T-cell (primary cell): ENCODE data around the gene DNTTIP2. TPM values are rescaled to one million over a fixed set of nuclear protein-coding genes. Genes with fewer than 3 reads are reported as not detected.

Experiments used
- ATAC-seq, 4 experiments: fragments of 200-7000 bp in 3 of 4; fragments of 150-1000 bp in 1 of 4; cut with Tn5 transposase; replicated peaks in 1 of 4; 1 replicate in 3 of 4; 2 replicates in 1 of 4; pipeline ENCODE4 v1.10.0; 2021; ENCODE audit warnings: moderate library complexity in 3 of 4, mild to moderate bottlenecking in 2 of 4, moderate number of reproducible peaks in 1 of 4
- CTCF ChIA-PET, 2 donors: fragments of 300-600 bp; sonication (Branson Sonifier 250); formaldehyde crosslinking; loops; one replicate each; lab custom pipeline; 2022; ENCODE audit warnings: antibody characterized with exemption in 2 of 2; lab: Charles Lee
- POLR2A ChIA-PET, 2 donors: fragments of 300-600 bp; sonication (Branson Sonifier 250); formaldehyde crosslinking; loops; one replicate each; lab custom pipeline; 2022; ENCODE audit warnings: antibody characterized with exemption in 2 of 2; lab: Charles Lee
- DNase-seq, 35 experiments: peaks; one replicate each; pipeline versions ENCODE4 v3.0.0 to v3.0.0-alpha.2; 2013 to 2023
- H3K27ac ChIP-seq: one replicate; pipeline ENCODE4 v1.5.1; 2013; ENCODE audit warnings: low read length
- H3K27me3 ChIP-seq, 2 experiments: replicated peaks in 1 of 2; 1 replicate in 1 of 2; 2 replicates in 1 of 2; pipeline versions ENCODE4 v1.6.1 to v1.7.0; 2013; ENCODE audit warnings: low read length in 1 of 2, mixed read lengths in 1 of 2; ENCODE audit not compliant: control insufficient read depth in 2 of 2, insufficient read depth in 2 of 2; ENCODE audit errors: extremely low read depth in 1 of 2
- H3K36me3 ChIP-seq, 2 donors: 1 replicate in 1 of 2; 2 replicates in 1 of 2; pipeline versions ENCODE4 v1.6.1 to v1.7.0; 2013; ENCODE audit warnings: low read length in 1 of 2; ENCODE audit not compliant: control insufficient read depth in 2 of 2, insufficient read depth in 1 of 2; ENCODE audit errors: extremely low read depth in 1 of 2
- H3K4me1 ChIP-seq, 2 experiments: 1 replicate in 1 of 2; 2 replicates in 1 of 2; pipeline versions ENCODE4 v1.6.1 to v1.7.0; 2013; ENCODE audit warnings: low read length in 2 of 2, mixed read lengths in 1 of 2; ENCODE audit not compliant: insufficient read depth in 2 of 2, control insufficient read depth in 1 of 2; ENCODE audit errors: extremely low read depth in 1 of 2
- H3K4me3 ChIP-seq, 2 donors: 1 replicate in 1 of 2; 2 replicates in 1 of 2; pipeline versions ENCODE4 v1.5.1 to v1.7.0; 2013; ENCODE audit warnings: mild to moderate bottlenecking in 2 of 2, low read length in 1 of 2, moderate library complexity in 1 of 2; ENCODE audit not compliant: control insufficient read depth in 1 of 2; ENCODE audit errors: extremely low read depth in 1 of 2
- H3K9me3 ChIP-seq: 2 replicates; pipeline ENCODE4 v1.7.0; 2013
- H3K27ac Mint-ChIP-seq, 2 donors: one replicate each; pipeline ENCODE4 v1.8.0; 2020 to 2021; ENCODE audit warnings: mild to moderate bottlenecking in 2 of 2, mixed read lengths in 2 of 2
- H3K27me3 Mint-ChIP-seq, 2 donors: one replicate each; pipeline ENCODE4 v1.8.0; 2021 to 2022; ENCODE audit warnings: mixed read lengths in 2 of 2
- H3K36me3 Mint-ChIP-seq: one replicate; pipeline ENCODE4 v1.8.0; 2021; ENCODE audit warnings: mixed read lengths
- H3K4me1 Mint-ChIP-seq, 3 donors: one replicate each; pipeline ENCODE4 v1.8.0; 2020 to 2022; ENCODE audit warnings: mixed read lengths in 3 of 3, mild to moderate bottlenecking in 1 of 3
- H3K4me3 Mint-ChIP-seq, 3 donors: one replicate each; pipeline ENCODE4 v1.8.0; 2020 to 2022; ENCODE audit warnings: mild to moderate bottlenecking in 3 of 3, mixed read lengths in 3 of 3, moderate library complexity in 3 of 3
- H3K9me3 Mint-ChIP-seq, 3 donors: one replicate each; pipeline ENCODE4 v1.8.0; 2020 to 2022; ENCODE audit warnings: mixed read lengths in 3 of 3
- WGBS: methylation state at CpG from one replicate; pipeline ENCODE4 v1.1.5; 2013; ENCODE audit warnings: missing lambda C conversion rate; ENCODE audit not compliant: insufficient coverage; 5-methylcytosine and 5-hydroxymethylcytosine counted together
- total RNA-seq, 35 experiments: library from RNA in 6 of 35; stranded (reverse) in 6 of 35; fragments of 120-200 nt in 1 of 35; gene quantifications; one replicate each; pipeline versions ENCODE4 v1.2.1 to v1.2.4 and lab custom pipeline; 2013 to 2026

DNTTIP2 gene
- total RNA-seq, 5 donors from 2014 or later (not counting 1 experiment from before 2014, with no cell fraction given), result 60.4 to 90.7 (median 69.8) TPM

DNA sequence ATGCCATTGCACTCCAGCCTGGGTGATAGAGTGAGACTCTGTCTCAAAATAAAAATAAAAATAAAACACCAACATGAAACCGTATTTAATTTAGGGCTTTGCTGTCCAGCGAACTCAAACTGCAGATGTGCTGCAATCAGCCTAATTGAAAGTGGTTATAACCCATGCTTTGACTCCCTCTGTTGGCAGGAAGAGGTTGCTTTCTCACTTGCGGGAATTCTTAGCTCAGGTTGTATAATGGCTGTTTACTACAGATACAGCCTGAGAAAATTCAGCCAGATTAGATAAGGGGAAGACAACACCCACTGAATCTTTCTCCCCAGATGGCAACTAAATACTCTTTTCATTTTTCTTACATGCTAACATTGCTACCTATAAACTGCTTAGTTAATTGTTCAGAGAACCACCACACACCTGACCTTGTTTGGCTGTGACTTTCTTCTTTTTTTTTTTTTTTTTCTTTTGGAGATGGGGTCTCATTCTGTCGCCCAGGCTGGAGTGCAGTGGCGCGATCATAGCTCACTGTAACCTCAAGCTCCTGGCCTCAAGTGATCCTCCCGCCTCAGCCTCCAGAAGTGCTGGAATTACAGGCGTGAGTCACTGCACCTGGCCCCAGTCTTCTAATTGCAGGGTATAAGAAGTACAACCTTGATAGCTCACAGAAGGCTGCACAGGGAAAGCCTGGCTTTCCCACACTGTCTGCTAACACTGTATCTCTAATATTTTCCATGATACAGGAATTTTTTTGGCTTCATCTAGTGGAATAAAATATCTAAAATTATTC lies 34.6 kb downstream of the DNTTIP2 start:
- peak in 29 of 35 experiments; percentile 1 to 80 (median 30) for DNase-seq
- peaks cover 27 to 34% (median 30%) of the 10 kb centered on the region in 3 donors for H3K4me1 Mint-ChIP-seq
- no peaks in the 10 kb centered on the region for H3K9me3 ChIP-seq
- no peak overlapping the region for H3K4me3 ChIP-seq
- H3K27ac Mint-ChIP-seq, result peak overlapping the region; percentile 69 to 73
- peaks cover 6 to 27% of the 10 kb centered on the region in 2 experiments for H3K4me1 ChIP-seq
- H3K27ac ChIP-seq, result no peak overlapping the region
- WGBS, result 69% methylated on average over 4 of the region's 8 CpGs
- ChIA-PET CTCF (interaction anchor here (0.6 to 5.2 kb wide), 34 partner anchors 23 to 1390 kb away, joined by 3 to 87 read pairs (median 4); partner anchors contain the start of genes DNTTIP2 (in 1 of the 2), GCLM (in 1 of the 2), MTF2 (in 1 of the 2) and RWDD3 (in 1 of the 2)), POLR2A (interaction anchor here in 1 of 2 donors (0.6 kb wide), 1 partner anchor 550 kb away, joined by 6 read pairs; no protein-coding TSS in a partner anchor)
- H3K9me3 Mint-ChIP-seq, result no peaks in the 10 kb centered on the region
- no peak for ATAC-seq
- no peaks in the 10 kb centered on the region for H3K27me3 ChIP-seq
- peak overlapping the region in 1 of 3 donors; percentile 17 for H3K4me3 Mint-ChIP-seq
- H3K36me3 ChIP-seq, result no peaks in the 10 kb centered on the region
- H3K36me3 Mint-ChIP-seq, result peaks cover 8% of the 10 kb centered on the region
- peaks cover 0 to 5% of the 10 kb centered on the region in 2 donors for H3K27me3 Mint-ChIP-seq

DNA sequence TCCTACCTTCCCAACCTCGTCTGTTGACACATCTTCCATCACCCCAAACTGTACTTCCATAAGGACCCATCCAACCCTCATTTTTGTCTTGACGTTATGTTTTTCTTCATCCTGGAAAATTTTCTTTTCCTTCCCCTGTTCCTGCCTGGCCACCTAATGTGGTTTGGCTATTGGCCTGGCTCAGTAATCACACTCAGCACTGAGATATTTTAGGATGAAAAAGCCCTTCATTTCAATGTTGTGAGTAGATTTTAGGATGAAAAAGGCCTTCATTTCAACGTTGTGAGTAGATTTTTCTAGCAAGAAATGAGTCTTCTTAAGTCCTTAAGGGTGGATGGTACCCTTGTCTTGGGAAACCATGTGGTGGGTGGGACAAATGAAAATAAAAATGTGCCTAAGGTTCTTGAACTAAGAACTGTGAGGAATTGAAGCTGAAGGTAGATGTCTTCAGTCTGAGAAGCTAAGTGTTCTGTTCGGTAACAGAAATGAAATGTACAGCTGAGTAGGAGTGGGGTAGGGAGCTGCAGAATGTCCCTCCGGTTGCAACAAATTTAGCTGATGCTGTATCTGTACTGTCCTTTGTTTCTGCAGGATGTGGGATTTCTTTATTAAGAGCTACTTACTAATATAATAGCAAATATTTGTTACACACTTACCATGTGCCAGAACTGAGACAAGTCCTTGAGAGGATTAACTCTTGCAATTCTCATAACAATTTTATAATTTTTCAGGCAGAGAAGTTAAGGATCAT lies 36.1 kb downstream of the DNTTIP2 start:
- CTCF ChIA-PET, result interaction anchor here (0.7 to 5.2 kb wide), 10 partner anchors 29 to 538 kb away, joined by 3 to 87 read pairs (median 5); no protein-coding TSS in a partner anchor
- H3K36me3 Mint-ChIP-seq, result peaks cover 8% of the 10 kb centered on the region
- peaks cover 0 to 5% of the 10 kb centered on the region in 2 donors for H3K27me3 Mint-ChIP-seq
- no peaks in the 10 kb centered on the region for H3K9me3 Mint-ChIP-seq
- Histone ChIP-seq H3K4me3 (no peak overlapping the region), H3K4me1 (peaks cover 4 to 25% of the 10 kb centered on the region in 2 experiments), H3K9me3 (no peaks in the 10 kb centered on the region), H3K36me3 (no peaks in the 10 kb centered on the region), H3K27ac (no peak overlapping the region), H3K27me3 (no peaks in the 10 kb centered on the region)
- peaks cover 19 to 26% (median 26%) of the 10 kb centered on the region in 3 donors for H3K4me1 Mint-ChIP-seq
- no peak overlapping the region for H3K4me3 Mint-ChIP-seq
- no peak overlapping the region for H3K27ac Mint-ChIP-seq
- ATAC-seq (no peak), DNase-seq (no peak)
- WGBS, result 96% methylated on average over 3 of the region's 5 CpGs
- POLR2A ChIA-PET, result interaction anchor here (0.5 to 0.6 kb wide), 2 partner anchors 182 to 742 kb away, joined by 3 to 4 read pairs; no protein-coding TSS in a partner anchor

DNA sequence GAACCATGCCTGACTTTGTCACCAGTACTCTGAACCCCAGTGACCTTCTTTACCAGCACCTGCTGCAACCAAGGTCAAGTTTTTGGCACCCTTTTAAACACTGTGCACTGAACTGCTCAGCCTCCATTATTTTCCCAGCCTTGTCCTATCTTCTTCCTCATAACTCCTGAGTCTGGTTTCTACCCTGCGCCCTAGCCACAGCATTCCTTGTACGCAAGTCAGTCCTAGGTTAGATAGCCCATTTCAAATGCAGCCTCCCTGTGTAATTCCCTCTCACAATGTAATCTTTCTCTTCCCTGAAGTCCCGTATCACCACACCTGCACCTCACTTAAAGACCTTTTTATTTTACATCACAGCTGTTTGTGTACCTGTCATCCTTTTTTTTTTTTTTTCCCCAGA lies 37.2 kb downstream of the DNTTIP2 start:
- H3K36me3 ChIP-seq, result no peaks in the 10 kb centered on the region
- DNase-seq, result no peak
- H3K4me1 ChIP-seq, result peaks cover 4 to 21% of the 10 kb centered on the region in 2 experiments
- no peak for ATAC-seq
- no peak overlapping the region for H3K27ac Mint-ChIP-seq
- H3K4me1 Mint-ChIP-seq, result peaks cover 18 to 19% (median 18%) of the 10 kb centered on the region in 3 donors
- peaks cover 4% of the 10 kb centered on the region for H3K36me3 Mint-ChIP-seq
- H3K9me3 Mint-ChIP-seq, result no peaks in the 10 kb centered on the region
- H3K9me3 ChIP-seq, result no peaks in the 10 kb centered on the region
- no peaks in the 10 kb centered on the region for H3K27me3 Mint-ChIP-seq
- H3K4me3 Mint-ChIP-seq, result no peak overlapping the region
- CTCF ChIA-PET, result interaction anchor here (0.6 to 5.2 kb wide), 4 partner anchors 25 to 484 kb away, joined by 3 to 33 read pairs (median 6); no protein-coding TSS in a partner anchor
- no peaks in the 10 kb centered on the region for H3K27me3 ChIP-seq
- no peak overlapping the region for H3K27ac ChIP-seq
- no peak overlapping the region for H3K4me3 ChIP-seq
- POLR2A ChIA-PET, result no interaction called here
- WGBS, result 91% methylated on average over 3 of the region's 3 CpGs

DNA sequence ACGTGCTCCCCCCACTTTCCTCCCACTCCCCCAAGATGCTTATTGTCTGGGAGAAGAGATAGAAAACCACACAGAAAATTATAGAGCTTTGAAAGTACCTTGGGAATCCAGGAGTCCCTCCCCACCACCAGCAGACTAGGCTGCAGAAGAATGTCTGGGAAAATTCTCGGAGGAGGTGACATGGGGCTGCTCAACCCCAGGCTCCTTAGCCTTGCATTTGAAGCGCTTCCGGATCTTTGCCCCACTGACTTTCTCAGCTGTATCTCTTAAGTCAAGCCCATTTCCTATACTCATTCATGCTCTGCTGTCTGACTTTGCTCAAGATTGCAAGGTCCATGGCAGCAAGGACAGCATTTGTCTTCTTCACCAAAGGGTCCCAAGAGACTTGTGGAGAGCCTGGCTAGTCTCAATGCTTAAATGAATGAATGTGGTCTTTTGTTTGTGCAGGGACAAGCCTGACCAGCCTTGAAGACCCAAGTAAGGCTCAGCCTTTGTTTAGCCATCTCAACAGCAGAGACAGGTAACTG lies 38.0 kb downstream of the DNTTIP2 start:
- POLR2A ChIA-PET, result no interaction called here
- DNase-seq (no peak), ATAC-seq (no peak)
- H3K4me3 Mint-ChIP-seq, result no peak overlapping the region
- no peak overlapping the region for H3K4me3 ChIP-seq
- H3K4me1 Mint-ChIP-seq, result peaks cover 16 to 18% (median 17%) of the 10 kb centered on the region in 3 donors
- H3K27me3 ChIP-seq, result no peaks in the 10 kb centered on the region
- no peaks in the 10 kb centered on the region for H3K36me3 ChIP-seq
- no peaks in the 10 kb centered on the region for H3K9me3 Mint-ChIP-seq
- no peak overlapping the region for H3K27ac ChIP-seq
- CTCF ChIA-PET, result interaction anchor here in 1 of 2 donors (0.9 to 1.6 kb wide), 2 partner anchors 212 to 622 kb away, joined by 3 to 5 read pairs; no protein-coding TSS in a partner anchor
- peaks cover 4% of the 10 kb centered on the region for H3K36me3 Mint-ChIP-seq
- 100% methylated on average over 2 of the region's 4 CpGs for WGBS
- no peaks in the 10 kb centered on the region for H3K27me3 Mint-ChIP-seq
- peaks cover 4 to 19% of the 10 kb centered on the region in 2 experiments for H3K4me1 ChIP-seq
- no peaks in the 10 kb centered on the region for H3K9me3 ChIP-seq
- H3K27ac Mint-ChIP-seq, result no peak overlapping the region

DNA sequence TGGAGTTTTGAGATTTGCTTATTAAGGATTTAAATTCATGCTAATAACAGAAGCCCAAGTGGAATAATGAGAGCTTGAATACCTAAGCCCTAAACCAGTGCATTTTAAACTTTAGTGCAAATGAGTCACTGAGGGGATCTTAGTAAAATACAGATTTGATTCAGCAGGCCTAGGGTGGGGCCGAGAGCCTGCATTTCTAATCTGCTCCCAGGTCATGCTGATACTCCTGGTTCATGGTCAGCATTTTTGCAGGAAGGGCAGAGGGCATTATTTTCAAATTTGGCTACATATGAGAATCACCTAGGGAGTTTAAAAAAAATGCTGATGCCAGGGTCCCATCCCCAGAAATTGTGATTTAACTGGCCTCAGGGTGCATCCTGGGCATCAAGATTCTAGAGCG lies 39.3 kb downstream of the DNTTIP2 start:
- WGBS, result 71% methylated on average over 2 of the region's 2 CpGs
- Histone ChIP-seq H3K9me3 (no peaks in the 10 kb centered on the region), H3K4me1 (peaks cover 0 to 8% of the 10 kb centered on the region in 2 experiments), H3K36me3 (no peaks in the 10 kb centered on the region), H3K4me3 (no peak overlapping the region), H3K27ac (no peak overlapping the region), H3K27me3 (no peaks in the 10 kb centered on the region)
- DNase-seq, result no peak
- peaks cover 4% of the 10 kb centered on the region for H3K36me3 Mint-ChIP-seq
- H3K27ac Mint-ChIP-seq, result no peak overlapping the region
- no peak overlapping the region for H3K4me3 Mint-ChIP-seq
- peaks cover 0 to 2% (median 2%) of the 10 kb centered on the region in 3 donors for H3K9me3 Mint-ChIP-seq
- ATAC-seq, result no peak
- ChIA-PET CTCF (interaction anchor here in 1 of 2 donors (1.6 kb wide), 1 partner anchor 211 kb away, joined by 5 read pairs; no protein-coding TSS in a partner anchor), POLR2A (no interaction called here)
- peaks cover 0 to 3% of the 10 kb centered on the region in 2 donors for H3K27me3 Mint-ChIP-seq
- H3K4me1 Mint-ChIP-seq, result peaks cover 6 to 7% (median 6%) of the 10 kb centered on the region in 3 donors
